Liver (tissue), 3 donors: Measurements from ENCODE around the gene SORCS2.

Source experiments
- ATF3 ChIP-seq: IDR thresholded peaks from 2 replicates; pipeline ENCODE4 v1.6.1; 2016; ENCODE audit warnings: antibody characterized with exemption
- CTCF ChIP-seq: fragments of 150-350 bp; IDR thresholded peaks from 2 replicates; pipeline ENCODE4 v1.5.1; 2017; ENCODE audit warnings: improper control_type of control experiment, low read depth, low read length; ENCODE audit not compliant: missing input control
- FOXA1 ChIP-seq: IDR thresholded peaks from 2 replicates; pipeline ENCODE4 v1.6.1; 2016; ENCODE audit warnings: antibody characterized with exemption
- GABPA ChIP-seq, 2 donors: IDR thresholded peaks in 1 of 2; conservative IDR thresholded peaks in 1 of 2; 2 replicates each; pipeline ENCODE4 v1.6.1; 2016; ENCODE audit warnings: antibody characterized with exemption in 2 of 2, mild to moderate bottlenecking in 1 of 2, moderate library complexity in 1 of 2
- JUND ChIP-seq, 2 donors: IDR thresholded peaks; 2 replicates each; pipeline ENCODE4 v1.6.1; 2016; ENCODE audit warnings: antibody characterized with exemption in 2 of 2
- MAX ChIP-seq: IDR thresholded peaks from 2 replicates; pipeline ENCODE4 v1.6.1; 2016; ENCODE audit warnings: antibody characterized with exemption
- RAD21 ChIP-seq, 2 donors: IDR thresholded peaks; 2 replicates each; pipeline ENCODE4 v1.6.1; 2016; ENCODE audit warnings: antibody characterized with exemption in 2 of 2, mild to moderate bottlenecking in 2 of 2
- SP1 ChIP-seq: IDR thresholded peaks from 2 replicates; pipeline ENCODE4 v1.6.1; 2018; ENCODE audit warnings: antibody characterized with exemption, mild to moderate bottlenecking
- TAF1 ChIP-seq: conservative IDR thresholded peaks from 2 replicates; pipeline ENCODE4 v1.6.1; 2016; ENCODE audit warnings: antibody characterized with exemption, mild to moderate bottlenecking
- YY1 ChIP-seq: IDR thresholded peaks from 2 replicates; pipeline ENCODE4 v1.6.1; 2016; ENCODE audit warnings: antibody characterized with exemption, mild to moderate bottlenecking
- ZBTB33 ChIP-seq: IDR thresholded peaks from 2 replicates; pipeline ENCODE4 v1.6.1; 2016; ENCODE audit warnings: antibody characterized with exemption
- donor health status: healthy.
- donor health status: healthy.

- TF ChIP-seq CTCF (no peak), YY1 (no peak), JUND (IDR thresholded peaks at IDR 0.05) (no peak), MAX (no peak), RAD21 (IDR thresholded peaks at IDR 0.05) (no peak), ZBTB33 (no peak), FOXA1 (no peak), GABPA (IDR thresholded peaks at IDR 0.05 in 1 of 2, conservative IDR thresholded peaks at IDR 0.05 in 1 of 2) (no peak), SP1 (no peak), ATF3 (no peak), TAF1 (no peak)
Measured at GRCh38 chr4:7357323-7357722, 165.0 kb downstream of the SORCS2 start.
